ENCODE data around the gene PDCD10.
A peak's percentile ranks its signal among the peaks of the same experiment; 100 is the strongest.

Gene PDCD10

DNA sequence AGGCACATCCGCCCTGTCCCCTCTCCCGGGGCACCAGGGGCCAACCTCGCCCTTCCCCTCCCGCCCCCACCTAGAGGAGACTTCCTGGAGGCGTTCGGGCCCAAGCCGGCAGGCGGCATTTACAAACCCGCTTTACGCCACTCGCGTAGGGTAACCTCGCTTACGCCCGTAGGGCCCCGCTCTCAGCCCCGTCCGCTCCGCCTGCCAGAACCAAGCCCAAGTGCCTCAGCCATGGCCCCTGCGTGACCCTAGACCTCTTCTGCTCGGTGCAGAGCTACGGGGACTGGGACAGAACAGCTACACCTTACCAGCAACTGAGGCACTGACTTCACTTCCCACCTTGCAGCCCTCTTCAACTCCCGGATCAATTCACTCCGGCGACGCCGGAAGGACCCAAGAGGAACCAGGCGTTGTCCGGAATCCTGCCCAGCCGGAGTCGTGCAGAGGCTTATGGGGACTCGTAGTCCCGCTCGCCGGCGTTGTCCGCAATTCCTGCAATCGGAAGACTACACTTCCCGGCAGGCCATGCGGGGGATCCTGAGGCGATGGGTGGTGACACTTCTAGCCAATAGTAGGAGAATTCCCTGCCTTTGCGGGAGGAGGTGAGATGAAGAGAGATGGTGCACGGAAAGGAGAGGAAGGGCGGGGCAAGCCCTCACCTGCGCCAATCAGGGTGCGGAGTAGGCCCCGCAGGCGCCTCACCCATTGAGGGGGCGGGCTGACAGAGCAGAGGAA, at the start of gene PDCD10:
Gene PDCD10, minus strand, starts transcription at position 395 of the 735 bp plus-strand sequence. CDS start 14,735 bp downstream, outside the sequence.
- DNase-seq = peak; percentile 98

DNA sequence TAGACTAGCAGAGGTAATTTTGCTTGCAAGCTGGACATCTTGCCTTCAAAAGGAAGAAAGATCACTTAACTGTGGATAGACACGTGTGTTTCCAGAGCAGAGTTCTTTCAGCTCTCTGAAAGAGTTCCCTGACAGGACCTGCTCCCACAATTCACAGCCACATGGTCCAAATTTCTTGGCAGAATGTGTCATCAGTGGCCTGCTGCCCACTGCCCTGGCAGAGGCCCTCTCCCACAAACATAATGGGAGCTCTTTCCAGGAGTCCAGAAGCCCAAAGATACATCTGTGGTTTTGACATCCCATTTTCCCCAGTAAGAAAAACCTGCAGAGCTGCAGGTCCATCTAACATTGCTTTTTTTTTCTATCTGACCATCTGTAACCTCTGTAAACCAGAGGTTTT, 49.1 kb upstream of the PDCD10 start:
- no peak for DNase-seq

DNA sequence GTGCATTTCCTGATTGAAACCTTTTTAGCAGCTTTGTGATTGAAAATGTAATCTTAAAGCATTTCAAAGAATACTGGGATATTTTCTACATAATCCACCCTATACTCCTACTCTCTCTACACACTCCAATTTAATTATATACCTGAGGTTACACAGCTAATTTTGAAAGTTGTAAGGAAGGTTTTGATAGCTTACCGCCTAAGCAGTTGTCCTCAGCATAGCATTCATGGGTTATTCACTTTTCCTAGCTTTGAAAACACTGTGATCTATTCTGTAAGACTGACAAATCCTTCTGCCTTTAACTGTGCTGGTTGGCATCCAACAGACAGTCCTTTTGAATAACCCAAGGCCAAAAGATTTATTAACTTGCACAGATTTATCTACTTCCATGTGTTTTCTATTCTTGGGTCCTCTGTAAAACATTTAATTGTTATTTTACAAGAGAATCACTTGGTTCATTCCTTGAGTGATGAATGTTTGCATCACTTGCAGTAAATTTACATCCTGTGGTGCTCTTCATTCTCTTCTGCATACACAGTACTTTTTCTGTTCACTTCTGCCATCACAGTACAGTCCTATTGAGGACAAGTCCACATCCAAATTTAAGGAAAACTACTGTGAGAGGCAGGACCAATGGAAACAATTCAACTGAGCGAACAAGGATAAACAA, 45.7 kb upstream of the PDCD10 start:
- DNase-seq = no peak

DNA sequence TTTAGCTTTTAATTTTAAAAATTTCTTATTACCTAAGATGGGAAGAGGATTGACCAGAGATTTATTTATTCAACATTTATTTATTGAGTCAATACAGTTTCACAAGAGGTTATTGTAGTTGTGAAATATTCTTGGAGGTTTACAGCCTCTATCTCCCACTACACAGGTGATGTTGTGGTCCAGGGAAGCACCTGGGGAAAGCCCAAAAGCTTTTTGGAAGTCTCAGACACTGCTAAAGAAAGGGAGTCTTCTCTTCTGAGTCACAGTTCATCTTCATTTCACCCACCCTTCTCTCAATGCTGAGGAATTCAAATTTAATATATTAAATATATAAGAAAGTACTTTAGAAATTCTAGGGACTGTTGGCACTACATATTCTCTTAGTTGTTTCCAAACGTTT, 42.7 kb upstream of the PDCD10 start:
- no peak for DNase-seq

DNA sequence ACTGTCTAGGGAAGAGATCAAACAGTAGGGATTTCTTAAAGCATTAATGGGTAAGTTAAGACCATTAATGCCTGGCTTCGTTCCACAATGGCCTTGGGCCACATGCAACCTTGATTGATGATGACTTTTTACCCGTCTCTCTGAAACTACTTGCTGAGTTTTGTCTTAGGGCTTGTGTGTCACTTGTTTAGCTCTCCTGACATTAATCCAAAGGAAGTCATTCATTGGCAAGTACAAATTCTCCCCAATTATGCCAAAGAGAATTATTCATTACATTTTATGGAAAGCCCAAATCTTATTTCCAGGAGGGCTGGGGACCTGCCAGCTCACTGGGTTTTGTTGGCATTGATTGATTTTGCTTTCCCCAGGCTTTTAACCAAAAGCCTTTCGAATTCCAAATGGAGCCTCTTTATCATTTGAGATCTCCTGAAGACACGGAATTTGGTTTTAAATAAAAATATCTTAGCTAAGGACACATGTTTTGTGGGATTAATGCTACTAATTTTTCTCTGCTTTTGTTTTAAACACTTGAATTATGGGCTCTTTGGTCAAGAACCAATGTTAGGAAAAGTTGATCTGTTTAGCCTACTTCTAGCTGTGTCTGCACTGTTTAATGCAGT, 41.5 kb upstream of the PDCD10 start:
- no peak for DNase-seq

DNA sequence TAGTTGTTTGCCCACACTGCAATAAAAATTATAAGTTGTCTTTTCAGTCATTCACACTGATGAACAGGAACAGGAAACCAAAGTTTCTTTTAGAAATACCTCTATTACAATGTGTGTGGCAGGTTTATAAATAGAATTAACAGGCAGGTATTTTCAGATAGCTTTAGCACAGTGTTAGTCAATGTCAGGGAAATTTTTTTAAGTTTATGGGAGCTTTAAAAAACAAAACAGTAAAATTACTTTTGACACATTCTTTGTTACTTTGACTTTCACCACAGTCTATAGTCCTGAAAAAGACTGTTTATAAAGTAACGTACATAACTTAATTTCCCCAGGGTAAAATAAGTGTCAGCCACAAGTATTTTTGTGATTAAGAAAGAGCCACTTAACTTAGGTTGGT, 38.9 kb upstream of the PDCD10 start:
- no peak for DNase-seq

DNA sequence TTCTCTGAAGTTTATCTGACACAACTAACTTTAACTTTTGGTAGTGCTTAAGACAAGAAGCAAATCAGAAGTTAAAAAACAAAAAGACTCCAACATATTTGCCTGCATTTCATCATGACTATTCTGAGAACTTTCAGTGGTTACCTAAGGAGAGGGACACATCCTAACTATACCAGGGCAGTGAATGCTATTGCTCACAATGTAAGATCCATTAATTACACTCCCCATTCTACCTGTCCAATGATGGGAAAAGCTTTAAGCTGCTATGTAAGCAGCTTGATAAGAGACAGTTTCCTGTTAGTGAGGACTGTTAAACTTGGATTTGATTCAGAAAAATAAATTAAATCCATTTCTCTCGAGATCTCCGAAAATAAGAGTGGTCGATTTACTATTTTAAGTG, 38.3 kb upstream of the PDCD10 start:
- no peak for DNase-seq

DNA sequence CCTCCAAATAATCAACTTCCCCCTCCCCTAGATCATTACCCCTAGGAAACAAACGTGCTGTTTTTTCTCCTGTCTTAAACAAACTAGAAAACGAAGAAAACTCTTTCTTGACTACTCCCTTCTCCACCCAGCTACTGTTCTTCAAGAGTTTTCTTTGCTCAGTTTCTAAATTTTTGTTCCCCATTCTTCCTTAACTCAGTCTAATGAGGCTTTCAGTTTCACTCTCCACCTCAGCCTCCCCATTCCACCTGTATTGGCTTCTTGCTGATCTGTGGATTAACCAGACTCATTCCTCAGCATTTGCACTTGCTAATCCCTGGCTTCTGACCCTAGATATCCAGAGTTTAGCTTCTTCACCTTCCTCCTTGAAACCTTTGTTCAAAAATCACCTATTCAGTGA, 27.6 kb upstream of the PDCD10 start:
- no peak for DNase-seq

DNA sequence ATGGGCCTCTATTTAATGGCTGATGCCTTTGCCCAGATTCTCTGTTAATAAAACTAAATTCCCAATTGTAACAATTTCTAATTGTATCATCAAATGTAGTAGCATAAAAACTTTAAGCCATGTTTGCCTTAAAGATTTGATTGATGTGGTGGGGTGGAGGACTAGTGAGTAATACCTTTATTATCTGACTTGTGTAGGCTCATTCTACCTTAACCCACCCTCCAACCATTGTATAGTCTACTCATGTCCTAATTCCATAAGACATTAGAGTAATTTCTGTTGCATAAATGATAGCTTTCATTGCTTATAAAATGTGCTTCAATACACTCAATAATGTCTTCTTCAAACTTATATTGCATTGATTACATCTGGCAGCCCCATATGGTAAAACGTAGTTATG, 26.6 kb upstream of the PDCD10 start:
- DNase-seq = no peak

DNA sequence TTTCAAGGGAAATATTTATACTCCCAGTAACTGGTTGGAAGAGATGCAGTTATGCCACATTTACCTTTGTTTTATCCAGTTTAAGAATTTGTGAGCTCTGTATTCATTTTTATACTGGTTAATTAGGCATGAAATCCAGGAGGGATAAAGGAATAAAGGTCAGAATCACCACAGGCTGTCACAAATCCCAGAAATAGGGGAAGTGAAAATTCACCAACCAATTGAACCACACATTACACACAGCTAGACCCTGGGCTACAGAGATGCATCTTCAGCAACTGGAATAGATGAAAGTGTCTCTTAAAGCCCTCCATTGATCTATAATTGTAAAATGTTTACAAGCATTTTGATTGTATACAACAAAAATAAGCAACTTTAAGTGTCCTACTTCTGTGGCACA, 19.4 kb upstream of the PDCD10 start:
- no peak for DNase-seq

DNA sequence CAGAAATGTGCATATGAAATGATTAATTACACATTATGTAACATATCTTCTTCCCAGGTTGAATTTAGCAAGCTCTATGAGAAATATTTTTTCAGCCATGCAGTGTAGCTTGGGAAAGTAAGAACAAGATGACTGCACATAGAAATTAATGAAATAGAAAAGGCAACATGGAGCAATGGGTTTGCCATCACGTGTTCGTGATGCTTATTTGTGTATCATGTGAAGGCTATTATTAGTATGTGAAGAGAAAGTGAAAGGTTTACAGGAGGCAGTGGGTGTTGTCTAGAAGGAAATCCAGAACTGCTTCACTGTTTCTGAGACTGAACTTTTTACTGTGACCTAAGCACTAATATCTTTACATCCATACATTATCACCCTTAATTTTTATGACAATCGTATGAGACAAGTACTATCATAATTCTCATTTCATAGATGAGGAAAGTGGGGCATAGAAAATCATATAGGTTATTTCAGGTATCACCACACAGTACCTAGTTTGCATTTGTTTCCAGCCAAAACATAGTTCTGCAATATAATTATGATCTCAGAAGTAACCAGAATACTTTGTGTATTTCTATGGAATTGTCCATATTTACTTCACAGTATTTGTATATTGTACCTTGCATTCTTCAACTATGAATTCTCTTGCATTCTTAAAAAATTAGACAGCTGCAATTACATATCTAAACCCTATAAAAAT, 15.7 kb upstream of the PDCD10 start:
- DNase-seq = no peak

DNA sequence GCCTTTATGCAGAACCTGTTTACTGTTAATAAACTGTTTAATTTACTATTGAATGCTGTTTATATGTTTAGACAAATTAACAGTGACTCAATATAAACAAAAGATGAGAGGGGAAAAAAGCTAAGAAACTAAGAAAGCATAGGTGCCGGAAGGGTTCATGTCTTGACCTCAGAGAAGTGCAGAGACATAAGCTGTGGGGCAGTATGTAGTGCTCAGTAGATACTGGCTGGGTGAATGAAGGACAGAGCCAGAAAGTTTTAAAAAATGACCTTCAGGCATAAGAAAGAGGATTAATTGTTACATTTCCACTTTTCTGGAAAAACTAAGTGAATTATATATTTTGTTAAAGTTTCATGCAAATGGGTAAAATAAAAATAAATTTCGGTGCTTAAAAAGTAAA, 15.0 kb upstream of the PDCD10 start:
- no peak for DNase-seq

DNA sequence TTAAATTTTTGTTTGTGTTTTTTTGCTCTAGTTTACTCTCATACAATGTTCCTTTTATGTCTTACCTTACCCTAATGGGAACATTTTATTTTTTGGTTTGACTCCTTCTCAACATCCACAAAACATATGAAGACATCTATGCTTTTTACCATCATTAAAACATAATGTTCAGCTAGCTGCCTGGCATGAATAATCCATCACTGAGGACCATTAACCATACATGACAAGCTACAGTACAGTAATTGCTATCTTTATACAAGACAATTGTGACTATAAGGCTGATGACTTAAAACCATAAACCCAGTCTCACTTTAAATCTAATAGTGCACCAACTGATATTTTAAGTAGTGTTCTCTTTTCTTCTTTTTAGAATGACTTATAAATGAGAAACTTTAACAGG, 14.5 kb upstream of the PDCD10 start:
- DNase-seq = no peak

DNA sequence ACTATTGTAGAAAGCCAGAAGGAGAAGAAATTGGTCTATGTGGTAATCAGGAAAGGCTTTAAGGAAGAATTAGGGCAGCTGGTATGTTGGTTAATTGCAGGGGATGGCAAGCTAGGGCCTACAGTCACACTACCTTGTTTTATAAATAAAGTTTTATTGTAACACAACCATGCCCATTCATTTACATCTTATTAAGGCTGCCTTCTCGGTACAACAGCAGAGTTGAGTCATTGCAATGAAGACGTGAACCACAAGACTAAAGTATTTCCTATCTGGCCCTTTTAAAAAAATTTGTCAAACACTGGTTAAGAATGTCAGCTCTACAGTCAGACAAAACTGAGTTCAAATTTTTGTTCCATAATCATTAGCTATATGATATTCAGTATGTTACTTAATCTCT, 9.1 kb upstream of the PDCD10 start:
- DNase-seq = peak; percentile 5

DNA sequence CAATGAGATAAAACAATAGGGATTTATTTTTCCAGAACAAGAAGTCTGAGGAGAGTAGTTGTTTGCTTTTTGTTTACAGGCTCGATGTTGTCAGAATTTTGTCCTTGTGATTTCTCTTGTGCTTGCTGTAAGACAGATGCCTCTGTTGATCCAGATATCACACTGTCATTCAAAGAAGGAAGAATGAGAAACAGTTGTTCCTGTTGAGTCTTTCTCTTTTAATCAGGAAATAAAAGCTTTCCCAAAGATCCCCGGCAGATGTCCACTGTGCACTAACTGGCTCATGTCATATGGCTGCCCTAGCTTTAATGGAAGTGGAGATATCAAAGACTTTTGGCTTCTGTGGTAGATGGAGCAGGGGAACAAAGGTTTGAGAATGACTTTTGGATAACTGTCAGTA, 7.6 kb upstream of the PDCD10 start:
- DNase-seq = no peak

DNA sequence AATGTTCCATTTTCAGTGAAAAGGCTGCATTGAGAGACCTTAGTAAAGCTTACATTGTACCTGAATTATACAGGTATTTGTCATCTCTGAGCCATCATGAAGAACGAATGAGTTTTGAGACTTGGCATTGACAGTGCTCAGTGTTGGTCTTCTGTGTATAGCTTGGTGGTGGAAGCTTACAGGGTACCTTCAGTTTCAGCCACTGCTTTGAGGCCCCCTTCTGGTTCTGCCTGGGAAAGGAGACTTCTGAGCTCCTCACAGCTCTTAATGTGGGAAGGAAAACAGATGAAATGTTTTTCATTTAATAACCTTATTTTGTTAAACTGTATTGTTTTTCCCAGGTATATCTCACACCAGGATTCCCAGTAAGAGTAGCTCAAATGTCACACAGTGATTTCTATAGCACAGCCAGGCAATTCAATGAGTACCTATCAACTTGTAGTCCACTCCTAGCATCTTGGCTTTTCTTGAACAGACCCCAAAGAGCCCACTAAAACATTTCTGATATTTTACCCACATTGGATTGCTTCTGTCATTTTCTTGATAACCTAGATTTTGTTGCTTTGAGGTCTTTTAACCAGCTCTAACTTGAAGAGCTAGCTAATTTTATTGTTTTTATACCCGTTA, 6.4 kb upstream of the PDCD10 start:
- peak; percentile 10 for DNase-seq

DNA sequence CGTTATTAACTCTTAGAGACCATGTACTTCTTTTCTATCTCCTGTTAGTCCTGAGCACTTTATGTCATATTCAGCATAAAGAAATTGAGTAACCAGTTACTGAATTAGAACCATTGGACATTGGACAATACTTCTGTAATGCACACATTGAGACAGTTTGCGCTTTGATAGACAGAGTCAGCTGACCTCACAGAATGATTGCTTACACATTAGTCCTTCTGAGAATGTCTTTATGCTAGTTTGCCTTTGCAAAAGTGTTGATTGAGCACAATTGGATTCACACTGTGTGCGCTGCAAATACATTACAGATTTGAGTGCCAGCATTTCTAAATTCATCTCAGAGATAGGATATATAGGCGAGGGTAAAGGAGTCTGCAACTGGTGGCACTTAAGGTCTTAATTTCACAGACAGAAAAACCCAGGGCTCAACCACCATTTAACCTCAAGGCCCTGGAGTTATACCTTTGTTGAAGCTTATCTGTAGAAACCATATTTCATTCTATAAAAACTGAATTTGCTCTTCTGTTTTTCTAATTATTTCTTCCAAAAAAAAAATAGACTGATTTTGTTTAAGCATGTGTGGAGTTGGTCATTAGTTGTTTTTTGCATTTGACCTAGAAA, 4.6 kb upstream of the PDCD10 start:
- no peak for DNase-seq

DNA sequence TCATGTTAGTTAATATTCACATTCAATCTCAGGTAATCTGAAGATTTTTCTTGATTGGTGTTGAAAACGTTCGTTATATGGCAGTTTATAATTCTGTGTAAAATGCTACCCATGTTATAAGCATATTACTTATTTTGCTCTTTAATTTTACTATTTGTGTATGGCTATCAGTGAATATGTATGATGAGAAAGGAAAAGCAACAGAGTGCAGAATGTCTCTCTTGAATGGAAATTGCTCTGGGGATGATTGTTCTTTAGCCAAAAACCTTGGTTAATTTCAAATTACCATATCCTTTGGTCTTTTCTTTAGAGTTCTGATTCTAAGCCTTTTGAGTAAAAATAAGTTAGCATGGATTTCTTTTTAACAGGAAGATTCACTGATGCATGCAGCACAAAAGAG, 3.3 kb upstream of the PDCD10 start:
- no peak for DNase-seq

DNA sequence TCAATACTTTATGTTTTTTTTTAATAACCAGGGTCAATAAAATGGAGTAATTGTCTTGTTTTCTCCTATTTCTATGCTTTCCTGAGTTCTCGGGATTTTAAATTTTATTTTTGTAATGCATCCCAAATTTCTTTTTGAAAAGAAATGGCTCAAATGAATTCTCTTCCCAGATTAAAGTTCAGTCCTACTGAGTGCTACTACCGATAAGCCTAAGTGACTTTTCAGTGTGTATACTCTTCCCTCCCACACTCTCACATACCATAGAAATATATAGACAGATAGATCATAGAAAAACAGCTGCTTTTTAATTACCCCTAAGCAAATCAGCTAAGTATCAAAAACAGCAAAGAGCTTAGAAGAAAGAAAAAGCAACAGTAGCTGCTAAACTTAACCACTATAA, 2.3 kb upstream of the PDCD10 start:
- DNase-seq = no peak

DNA sequence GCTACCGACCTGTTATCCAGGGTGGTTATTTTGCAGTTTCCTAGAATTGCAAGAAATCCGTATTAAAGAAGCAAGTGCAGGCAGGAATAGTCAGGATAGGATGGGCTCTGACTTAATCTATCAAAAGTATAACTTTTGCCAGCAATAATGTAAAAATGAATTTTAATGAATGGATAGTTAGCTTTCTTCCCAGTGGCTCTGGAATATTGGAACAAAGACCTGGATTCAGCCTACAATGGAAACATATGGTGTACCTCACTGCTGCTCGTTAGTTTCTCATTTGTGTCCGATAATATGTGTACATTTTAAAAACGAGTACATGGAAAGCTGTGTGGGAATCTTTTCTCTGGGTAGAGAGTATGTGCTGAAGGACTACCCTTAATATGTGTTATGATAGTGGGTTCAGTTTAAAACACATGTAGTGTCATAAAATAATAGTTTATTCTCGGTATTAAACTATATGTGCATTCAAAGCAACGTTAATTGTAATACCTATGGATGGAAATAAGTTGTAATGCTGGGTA, 1.6 kb upstream of the PDCD10 start:
- no peak for DNase-seq

DNA sequence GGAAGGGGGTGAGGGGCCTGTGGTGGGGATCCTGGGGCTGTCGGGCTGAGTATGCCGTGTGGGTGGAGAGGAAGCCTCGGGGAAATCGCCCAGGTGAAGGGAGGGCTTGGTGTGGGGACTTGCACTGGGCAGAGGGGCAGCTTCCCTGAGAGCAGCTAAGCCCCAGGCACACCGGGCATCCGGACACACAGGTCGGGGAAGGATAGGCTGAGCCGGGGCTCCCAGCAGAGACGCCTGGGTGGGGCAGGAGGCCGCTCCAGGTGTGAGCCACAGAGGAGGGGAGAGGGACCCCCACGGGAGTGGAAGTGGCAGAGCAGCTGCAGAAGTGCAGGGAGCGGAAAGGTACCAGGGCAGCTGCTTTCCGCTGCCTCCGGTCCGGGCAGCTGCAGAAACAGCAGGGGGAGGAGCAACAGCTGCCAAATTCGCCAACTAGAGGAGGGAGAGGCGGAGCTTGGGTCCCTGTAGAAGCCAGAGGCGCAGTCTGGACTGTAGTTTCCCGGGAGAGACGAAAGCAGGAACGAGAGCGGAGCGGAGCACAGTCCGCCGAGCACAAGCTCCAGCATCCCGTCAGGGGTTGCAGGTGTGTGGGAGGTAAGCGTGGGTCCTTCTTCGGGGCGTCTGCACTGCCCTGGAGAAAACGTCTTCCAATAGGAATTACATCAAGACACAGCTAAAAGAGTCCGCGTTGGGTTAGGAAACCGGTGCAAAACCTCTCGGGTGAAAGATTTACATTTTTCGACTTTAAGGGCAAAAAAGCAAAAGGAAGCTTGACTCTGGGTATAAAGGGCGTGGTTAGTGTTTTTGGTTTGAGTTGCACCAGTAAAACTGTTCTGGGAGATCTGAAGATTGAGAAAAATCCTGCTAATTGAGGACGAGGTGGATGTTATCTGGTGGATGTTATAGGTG, 794 bp upstream of the PDCD10 start, which contains the start of gene SERPINI1:
Gene SERPINI1, plus strand, starts transcription at position 489 of the 906 bp plus-strand sequence. CDS start 53,408 bp downstream, outside the sequence.
- peak; percentile 83 for DNase-seq

All from fibroblast of skin of right quadriceps (primary cell).